Upper lobe of right lung (tissue), 1 donor: ENCODE data around the gene LRRC23. TPM values are rescaled to one million over a fixed set of nuclear protein-coding genes. Genes with fewer than 3 reads are reported as not detected.
A peak's percentile ranks its signal among the peaks of the same experiment; 100 is the strongest.

Experiments
- ATAC-seq: fragments of 200-7000 bp; cut with Tn5 transposase; one replicate; pipeline ENCODE4 v1.9.1; 2020; ENCODE audit warnings: mild to moderate bottlenecking, moderate library complexity
- DNase-seq: peaks from one replicate; pipeline ENCODE4 v3.0.0-alpha.2; 2020
- H3K27ac ChIP-seq: fragments of 200-600 bp; one replicate; pipeline ENCODE4 v1.8.0; 2022
- H3K27me3 ChIP-seq: fragments of 200-600 bp; one replicate; pipeline ENCODE4 v1.8.0; 2022; ENCODE audit warnings: mild to moderate bottlenecking
- H3K36me3 ChIP-seq: fragments of 200-600 bp; one replicate; pipeline ENCODE4 v1.8.0; 2022
- H3K4me1 ChIP-seq: fragments of 200-600 bp; one replicate; pipeline ENCODE4 v1.8.0; 2022
- H3K4me3 ChIP-seq: fragments of 200-600 bp; one replicate; pipeline ENCODE4 v1.8.0; 2022; ENCODE audit warnings: mild to moderate bottlenecking
- H3K9me3 ChIP-seq: fragments of 200-600 bp; one replicate; pipeline ENCODE4 v1.8.0; 2022
- CTCF ChIP-seq: fragments of 200-600 bp; IDR thresholded peaks from one replicate; pipeline ENCODE4 v1.8.0; 2022; ENCODE audit warnings: antibody characterized with exemption
- intact Hi-C: fragments of 100-400 bp; cut with DNase I; formaldehyde crosslinking; loops from one replicate; pipeline ENCODE4 v1.11.0; 2022
- total RNA-seq: library from RNA; stranded (reverse); fragmentation: NEBNext Ultra II Directional; extraction: Animal tissue kit (Norgen Biotek cat#: 25700); gene quantifications from one replicate; pipeline ENCODE4 v1.2.1, GENCODE V29; 2021
- donor health status: DM: no; HTN: yes; CAD: no; lungs with severe emphysema.

The LRRC23 gene
- total RNA-seq, 1 donor from 2014 or later = 13.3 TPM

DNA sequence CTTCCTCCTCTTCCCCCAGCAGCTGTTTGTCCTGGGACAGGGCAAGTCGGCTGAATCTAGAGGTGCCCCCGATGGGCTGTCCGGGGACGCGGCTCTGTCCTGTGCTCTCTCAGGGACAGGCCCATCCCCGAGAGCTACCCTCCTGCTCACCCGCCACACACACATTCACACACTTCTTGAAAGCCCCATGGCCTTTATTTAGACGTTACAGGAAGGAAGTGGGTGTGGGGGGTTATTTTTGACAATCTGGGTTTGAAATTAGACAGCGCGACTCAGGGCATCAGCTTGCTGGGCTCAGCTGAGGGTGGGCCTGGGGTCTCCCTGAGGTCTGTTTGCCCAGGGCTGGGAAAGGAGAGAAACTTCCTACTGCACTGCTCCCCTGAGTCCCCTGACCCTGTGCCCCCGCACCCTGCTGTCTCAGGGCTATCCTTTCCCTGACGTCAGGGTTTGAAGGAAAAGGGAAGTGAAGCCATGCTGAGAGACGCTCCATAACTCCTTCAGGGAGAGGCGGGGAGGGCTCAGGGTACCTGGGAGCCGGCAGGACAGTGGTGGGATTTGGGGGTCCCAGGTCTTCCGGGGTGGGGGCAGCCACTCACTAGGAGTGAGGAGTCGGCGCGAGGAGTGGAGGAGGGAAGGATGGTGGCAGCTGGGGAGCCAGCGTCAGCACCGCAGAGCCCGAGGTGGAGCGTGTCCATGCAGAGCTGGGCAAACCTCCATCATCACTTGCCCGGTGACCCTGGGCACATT lies 54.6 kb downstream of the LRRC23 start:
- ATAC-seq (peak; percentile 2), DNase-seq (peak; percentile 76)
- TF ChIP-seq CTCF = no peak
- no peaks in the 10 kb centered on the region for H3K36me3 ChIP-seq
- no peaks in the 10 kb centered on the region for H3K27me3 ChIP-seq
- intact Hi-C loops = no loop called here
- H3K4me3 ChIP-seq = peak overlapping the region; percentile 8
- peak overlapping the region; percentile 71 for H3K27ac ChIP-seq
- no peaks in the 10 kb centered on the region for H3K9me3 ChIP-seq
- H3K4me1 ChIP-seq = peaks cover 65% of the 10 kb centered on the region

- no peaks in the 10 kb centered on the region for H3K36me3 ChIP-seq
- intact Hi-C loops = loop anchor here (10.0 kb wide), 1 partner anchor 155 kb away; no protein-coding TSS in a partner anchor
- H3K27me3 ChIP-seq = no peaks in the 10 kb centered on the region
- peak overlapping the region; percentile 94 for H3K27ac ChIP-seq
- ATAC-seq (no peak), DNase-seq (peak; percentile 67)
- H3K4me3 ChIP-seq = no peak overlapping the region
- H3K4me1 ChIP-seq = peaks cover 67% of the 10 kb centered on the region
- TF ChIP-seq CTCF = no peak
- no peaks in the 10 kb centered on the region for H3K9me3 ChIP-seq
These were observed 55.4 kb downstream of the LRRC23 start for GRCh38 chr12:6959805-6960592.

DNA sequence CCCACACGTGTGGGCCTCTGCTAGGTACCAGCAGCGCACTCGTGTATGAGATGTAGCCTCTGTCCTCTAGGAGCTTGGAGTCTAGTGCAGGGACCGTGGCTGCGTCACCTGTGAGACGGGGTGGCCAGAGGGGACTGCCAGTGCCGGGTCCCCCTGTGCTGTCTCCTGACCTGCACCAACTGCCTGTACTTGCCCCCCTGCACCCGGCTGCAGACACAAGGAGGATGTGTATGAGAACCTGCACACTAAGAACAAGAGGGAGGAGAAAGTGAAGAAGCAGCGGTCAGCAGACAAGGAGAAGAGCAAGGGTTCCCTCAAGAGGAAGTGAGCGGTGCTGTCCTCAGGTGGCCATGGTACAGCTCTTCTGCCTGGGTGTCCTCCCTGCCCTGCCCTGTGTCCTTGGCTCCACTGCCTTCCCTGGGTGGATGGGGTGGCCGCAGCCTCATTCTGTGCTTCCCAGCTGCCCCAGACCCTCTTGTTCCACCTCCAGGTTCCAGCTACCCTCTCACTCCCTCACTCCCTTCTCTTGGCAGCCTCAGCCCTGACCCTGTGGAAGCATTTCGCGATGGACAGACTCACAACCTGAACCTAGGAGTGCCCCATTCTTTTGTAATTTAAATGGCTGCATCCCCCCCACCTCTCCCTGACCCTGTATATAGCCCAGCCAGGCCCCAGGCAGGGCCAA lies 56.1 kb downstream of the LRRC23 start:
- Histone ChIP-seq H3K4me1 (peaks cover 67% of the 10 kb centered on the region), H3K9me3 (no peaks in the 10 kb centered on the region), H3K27ac (peak overlapping the region; percentile 94), H3K4me3 (peak overlapping the region; percentile 46), H3K36me3 (peaks cover 7% of the 10 kb centered on the region), H3K27me3 (no peaks in the 10 kb centered on the region)
- peak; percentile 9 for TF ChIP-seq CTCF
- DNase-seq (peak; percentile 65), ATAC-seq (no peak)
- intact Hi-C loops = loop anchor here (10.0 kb wide), 1 partner anchor 154 kb away; no protein-coding TSS in a partner anchor

DNA sequence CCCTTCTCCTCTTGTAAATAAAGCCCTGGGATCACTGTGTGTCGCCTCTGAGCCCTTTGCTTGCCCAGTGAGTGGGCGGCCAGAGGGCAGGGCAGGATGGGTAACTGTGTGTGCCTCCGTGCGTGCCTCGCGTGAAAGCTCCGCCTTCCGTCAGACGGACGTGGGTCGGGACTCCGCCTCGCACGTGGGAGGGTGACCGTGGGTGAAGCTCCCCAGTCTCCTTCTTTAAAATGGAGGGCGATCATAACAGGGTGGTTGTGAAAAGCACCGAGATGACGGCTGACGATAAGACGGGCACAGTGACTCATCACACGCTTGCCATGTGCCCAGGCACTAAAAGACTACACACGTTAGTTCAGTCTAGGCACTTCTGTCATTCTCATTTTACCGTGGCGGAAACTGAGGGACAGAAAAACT lies 56.7 kb downstream of the LRRC23 start:
- H3K4me1 ChIP-seq = peaks cover 67% of the 10 kb centered on the region
- intact Hi-C loops = loop anchor here (10.0 kb wide), 1 partner anchor 154 kb away; no protein-coding TSS in a partner anchor
- ATAC-seq (peak; percentile 63), DNase-seq (peak; percentile 94)
- peak overlapping the region; percentile 94 for H3K27ac ChIP-seq
- H3K27me3 ChIP-seq = no peaks in the 10 kb centered on the region
- H3K36me3 ChIP-seq = peaks cover 12% of the 10 kb centered on the region
- TF ChIP-seq CTCF = no peak
- peak overlapping the region; percentile 46 for H3K4me3 ChIP-seq
- H3K9me3 ChIP-seq = no peaks in the 10 kb centered on the region

GRCh38 chr12:6961695-6962284 lies 57.2 kb downstream of the LRRC23 start:
- ATAC-seq (peak; percentile 56), DNase-seq (peak; percentile 89)
- peaks cover 66% of the 10 kb centered on the region for H3K4me1 ChIP-seq
- peak overlapping the region; percentile 46 for H3K4me3 ChIP-seq
- H3K27ac ChIP-seq = peak overlapping the region; percentile 94
- H3K27me3 ChIP-seq = no peaks in the 10 kb centered on the region
- intact Hi-C loops = loop anchor here (10.0 kb wide), 1 partner anchor 153 kb away; no protein-coding TSS in a partner anchor
- H3K9me3 ChIP-seq = no peaks in the 10 kb centered on the region
- peak; percentile 42 for TF ChIP-seq CTCF
- peaks cover 17% of the 10 kb centered on the region for H3K36me3 ChIP-seq
